Measurements from ENCODE around the gene ATP5MC2. TPM values are rescaled to one million over a fixed set of nuclear protein-coding genes. Genes with fewer than 3 reads are reported as not detected.

Gene ATP5MC2
- total and polyA plus RNA-seq, 10 of the 15 experiments (the other 5 are each of a cell fraction or from before 2014, with no cell fraction given), result 379 to 1,090 (median 525) TPM

- Histone ChIP-seq H2AFZ (ENCODE audit: control insufficient read depth, low read depth, low read length) (no peak overlapping the region), H3K4me2 (ENCODE audit: control insufficient read depth, insufficient read depth) (no peak overlapping the region), H3K27ac (ENCODE audit: control insufficient read depth, insufficient read depth) (no peak overlapping the region), H4K20me1 (ENCODE audit: control insufficient read depth, insufficient read depth) (no peaks in the 10 kb centered on the region), H3K27me3 (replicated peaks in 1 of 2; ENCODE audit: control insufficient read depth in 2 of 2, insufficient read depth in 2 of 2, low read length in 1 of 2) (no peaks in the 10 kb centered on the region), H3K4me3 (no peak overlapping the region), H3K4me1 (ENCODE audit: control insufficient read depth, insufficient read depth, low read length) (peaks cover 25% of the 10 kb centered on the region), H3K9me3 (replicated peaks; ENCODE audit: control insufficient read depth, insufficient read depth, low read length) (no peaks in the 10 kb centered on the region), H3K79me2 (ENCODE audit: control insufficient read depth, insufficient read depth, low read length) (peaks cover 53% of the 10 kb centered on the region), H3K9ac (ENCODE audit: control insufficient read depth, insufficient read depth, low read length) (no peak overlapping the region), H3K36me3 (ENCODE audit: control insufficient read depth in 2 of 2, insufficient read depth in 2 of 2, low read length in 1 of 2) (no peaks in the 10 kb centered on the region; a peak in 1 of 4 replicates)
- ChIA-PET RAD21 (ENCODE audit: unreplicated experiment) (interaction anchor here (1.0 to 2.5 kb wide), 5 partner anchors 23 to 129 kb away, joined by 3 to 9 read pairs (median 4); no protein-coding TSS in a partner anchor), SMC1A (ENCODE audit: uncharacterized antibody, unreplicated experiment) (interaction anchor here (0.6 to 2.5 kb wide), 14 partner anchors 7 to 73 kb away, joined by 3 to 10 read pairs (median 4); partner anchors contain the start of gene ATP5MC2), POLR2A (interaction anchor here (0.6 to 5.8 kb wide), 7 partner anchors 8 to 416 kb away, joined by 3 to 51 read pairs (median 3); partner anchors contain the start of gene ATF7), CTCF (interaction anchor here (1.0 to 1.7 kb wide), 4 partner anchors 15 to 66 kb away, joined by 3 to 11 read pairs (median 4); partner anchors contain the start of gene ATP5MC2)
- FAIRE-seq (no peak), ATAC-seq (no peak), DNase-seq (ENCODE audit: low read depth, low spot score) (no peak)
- WGBS (ENCODE audit: insufficient coverage, insufficient replicate concordance, low lambda C conversion rate, missing lambda C conversion rate), result 93% methylated on average over 4 of the region's 4 CpGs
- no TSS peak for BruUV-seq (replicated peaks)
- in situ Hi-C loops (cut with MboI) (no loop called here), intact Hi-C loops (cut with micrococcal nuclease; ENCODE audit: unreplicated experiment) (no loop called here)
- TF ChIP-seq SP1 (IDR thresholded peaks at IDR 0.05; ENCODE audit: low read depth, low read length) (no peak), FOXK2 (IDR thresholded peaks at IDR 0.05) (no peak), NR2C2 (IDR thresholded peaks at IDR 0.05; ENCODE audit: borderline replicate concordance, control insufficient read depth, insufficient read length, low read depth) (no peak), USF2 (IDR thresholded peaks at IDR 0.05; ENCODE audit: borderline replicate concordance, low read depth, low read length) (no peak), LARP7 (IDR thresholded peaks at IDR 0.05) (no peak), RAD21 (IDR thresholded peaks at IDR 0.05; ENCODE audit: insufficient read depth, low read depth, low read length) (no peak), SUZ12 (IDR thresholded peaks at IDR 0.05; ENCODE audit: unreplicated experiment) (no peak), ZNF384 (IDR thresholded peaks at IDR 0.05; ENCODE audit: borderline replicate concordance, low read depth, low read length) (no peak), SREBF2 (IDR thresholded peaks at IDR 0.05; ENCODE audit: low read length) (no peak), ZNF217 (IDR thresholded peaks at IDR 0.05) (no peak), BRCA1 (IDR thresholded peaks at IDR 0.05; ENCODE audit: low read depth, low read length) (no peak), ZNF622 (IDR thresholded peaks at IDR 0.05) (no peak), POLR2AphosphoS5 (IDR thresholded peaks at IDR 0.05; ENCODE audit: low read length) (no peak), KAT2A (conservative IDR thresholded peaks at IDR 0.05; ENCODE audit: control insufficient read depth, low read depth, low read length) (no peak), POLR2A (IDR thresholded peaks at IDR 0.05; ENCODE audit: low read depth, low read length) (no peak), CEBPZ (IDR thresholded peaks at IDR 0.05; ENCODE audit: low read depth, low read length) (no peak)
- TF ChIP-seq, protein P1, sequence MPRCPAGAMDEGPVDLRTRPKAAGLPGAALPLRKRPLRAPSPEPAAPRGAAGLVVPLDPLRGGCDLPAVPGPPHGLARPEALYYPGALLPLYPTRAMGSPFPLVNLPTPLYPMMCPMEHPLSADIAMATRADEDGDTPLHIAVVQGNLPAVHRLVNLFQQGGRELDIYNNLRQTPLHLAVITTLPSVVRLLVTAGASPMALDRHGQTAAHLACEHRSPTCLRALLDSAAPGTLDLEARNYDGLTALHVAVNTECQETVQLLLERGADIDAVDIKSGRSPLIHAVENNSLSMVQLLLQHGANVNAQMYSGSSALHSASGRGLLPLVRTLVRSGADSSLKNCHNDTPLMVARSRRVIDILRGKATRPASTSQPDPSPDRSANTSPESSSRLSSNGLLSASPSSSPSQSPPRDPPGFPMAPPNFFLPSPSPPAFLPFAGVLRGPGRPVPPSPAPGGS (IDR thresholded peaks at IDR 0.05; ENCODE audit: borderline replicate concordance, insufficient read depth, low read depth, low read length, poor library complexity, severe bottlenecking), result no peak
- TF ChIP-seq, protein P2, sequence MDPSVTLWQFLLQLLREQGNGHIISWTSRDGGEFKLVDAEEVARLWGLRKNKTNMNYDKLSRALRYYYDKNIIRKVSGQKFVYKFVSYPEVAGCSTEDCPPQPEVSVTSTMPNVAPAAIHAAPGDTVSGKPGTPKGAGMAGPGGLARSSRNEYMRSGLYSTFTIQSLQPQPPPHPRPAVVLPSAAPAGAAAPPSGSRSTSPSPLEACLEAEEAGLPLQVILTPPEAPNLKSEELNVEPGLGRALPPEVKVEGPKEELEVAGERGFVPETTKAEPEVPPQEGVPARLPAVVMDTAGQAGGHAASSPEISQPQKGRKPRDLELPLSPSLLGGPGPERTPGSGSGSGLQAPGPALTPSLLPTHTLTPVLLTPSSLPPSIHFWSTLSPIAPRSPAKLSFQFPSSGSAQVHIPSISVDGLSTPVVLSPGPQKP (IDR thresholded peaks at IDR 0.05; ENCODE audit: low read depth, low read length), result no peak
- TF ChIP-seq, protein P3, sequence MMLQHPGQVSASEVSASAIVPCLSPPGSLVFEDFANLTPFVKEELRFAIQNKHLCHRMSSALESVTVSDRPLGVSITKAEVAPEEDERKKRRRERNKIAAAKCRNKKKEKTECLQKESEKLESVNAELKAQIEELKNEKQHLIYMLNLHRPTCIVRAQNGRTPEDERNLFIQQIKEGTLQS (IDR thresholded peaks at IDR 0.05; ENCODE audit: borderline replicate concordance, extremely low read depth, low read depth, low read length), result no peak
Measured at GRCh38 chr12:53616950-53617349, 58.9 kb downstream of the ATP5MC2 start.
